HepG2 (cell line): ENCODE measurements around the gene CADM3. TPM values are rescaled to one million over a fixed set of nuclear protein-coding genes. Genes with fewer than 3 reads are reported as not detected.

Experiments used
- ATAC-seq: fragments of 200-7000 bp; cut with Tn5 transposase; 3 replicates; pipeline ENCODE4 v1.9.1; 2020; ENCODE audit warnings: mild to moderate bottlenecking, moderate library complexity
- BruUV-seq: library from RNA; stranded (reverse); fragments of 400-500 nt; replicated peaks from 2 replicates; lab custom pipeline; 2021; lab: Mats Ljungman, UMichigan
- CTCF ChIA-PET: fragments of 300-600 bp; formaldehyde crosslinking; extraction: SDS; loops from one replicate; lab custom pipeline; 2021; ENCODE audit warnings: low total read pairs, inconsistent platforms, low intra/inter-chr PET ratio; lab: Yijun Ruan, JAX
- POLR2A ChIA-PET: fragments of 350-600 bp; sonication (Branson Sonifier 250); formaldehyde crosslinking; loops from one replicate; lab custom pipeline; 2020; ENCODE audit warnings: antibody characterized with exemption, inconsistent platforms; lab: Yijun Ruan, JAX
- DNase-seq: peaks from one replicate; pipeline ENCODE4 v3.0.0-alpha.2; 2015; ENCODE audit warnings: low spot score
- FAIRE-seq: peaks from 3 replicates; lab custom pipeline; 2011; peaks lifted over from hg19 to GRCh38; lab: Jason Lieb, UNC
- H2AFZ ChIP-seq: one replicate; pipeline ENCODE4 v1.6.1; 2011; ENCODE audit warnings: low read length, inconsistent platforms
- H3K27ac ChIP-seq: fragments of 300-600 bp; 3 replicates; pipeline ENCODE4 v1.8.0; 2011; ENCODE audit warnings: mixed run types, mild to moderate bottlenecking, mixed read lengths, low read length, inconsistent platforms; ENCODE audit not compliant: insufficient read depth; ENCODE audit errors: extremely low read length
- H3K27me3 ChIP-seq, 2 experiments: fragments of 200-600 bp in 1 of 2; 2 replicates in 1 of 2; 3 replicates in 1 of 2; pipeline versions ENCODE4 v1.6.0 to v1.8.0; 2011; ENCODE audit warnings: low read length in 2 of 2, mild to moderate bottlenecking in 2 of 2, moderate library complexity in 2 of 2, inconsistent platforms in 1 of 2; ENCODE audit not compliant: insufficient read depth in 2 of 2, control insufficient read depth in 1 of 2
- H3K36me3 ChIP-seq, 2 experiments: fragments of 200-600 bp in 1 of 2; replicated peaks in 1 of 2; 2 replicates in 1 of 2; 3 replicates in 1 of 2; pipeline versions ENCODE4 v1.5.1 to v1.8.0; 2011; ENCODE audit warnings: low read length in 2 of 2, inconsistent platforms in 1 of 2; ENCODE audit not compliant: insufficient read depth in 2 of 2, control insufficient read depth in 1 of 2
- H3K4me1 ChIP-seq: 2 replicates; pipeline ENCODE4 v1.5.1; 2012; ENCODE audit warnings: low read length, inconsistent platforms; ENCODE audit not compliant: insufficient read depth
- H3K4me2 ChIP-seq: 2 replicates; pipeline ENCODE4 v1.6.0; 2011; ENCODE audit warnings: low read depth, low read length, inconsistent platforms
- H3K4me3 ChIP-seq, 3 experiments: fragments of 200-600 bp in 1 of 3; sonication (generic), shearing (Covaris generic) in 1 of 3; replicated peaks in 1 of 3; 2 replicates each; pipeline ENCODE4 v1.5.1; 2011 to 2016; ENCODE audit warnings: low read length in 3 of 3, inconsistent platforms in 2 of 3, low read depth in 2 of 3, mild to moderate bottlenecking in 2 of 3, control low read depth in 1 of 3, mixed read lengths in 1 of 3; ENCODE audit not compliant: insufficient read depth in 1 of 3
- H3K79me2 ChIP-seq: one replicate; pipeline ENCODE4 v1.6.1; 2011; ENCODE audit warnings: low read length, inconsistent platforms; ENCODE audit not compliant: insufficient read depth
- H3K9ac ChIP-seq: 2 replicates; pipeline ENCODE4 v1.6.0; 2011; ENCODE audit warnings: mild to moderate bottlenecking, low read depth, low read length, inconsistent platforms; ENCODE audit not compliant: insufficient read depth
- H3K9me3 ChIP-seq: 2 replicates; pipeline ENCODE4 v1.5.1; 2012; ENCODE audit warnings: mild to moderate bottlenecking, low read length
- H4K20me1 ChIP-seq: 2 replicates; pipeline ENCODE4 v1.6.0; 2011; ENCODE audit warnings: inconsistent platforms, mild to moderate bottlenecking, low read length, moderate library complexity; ENCODE audit not compliant: insufficient read depth
- CREB1 ChIP-seq, 2 experiments: fragments of 450-650 bp in 1 of 2; IDR thresholded peaks; 2 replicates each; pipeline ENCODE4 v1.6.1; 2016 to 2017; ENCODE audit warnings: control low read depth in 1 of 2, mild to moderate bottlenecking in 1 of 2, missing compliant biosample characterization in 1 of 2, missing genetic modification characterization in 1 of 2
- DMAP1 ChIP-seq: IDR thresholded peaks from 2 replicates; pipeline ENCODE4 v1.6.1; 2016
- ESRRA ChIP-seq: sonication (generic); formaldehyde crosslinking; IDR thresholded peaks from 2 replicates; pipeline ENCODE4 v1.5.1; 2020; ENCODE audit warnings: mild to moderate bottlenecking, low read depth, missing genetic modification reagents
- HOXA5 ChIP-seq: sonication (generic); formaldehyde crosslinking; IDR thresholded peaks from 2 replicates; pipeline ENCODE4 v1.4.0; 2020; ENCODE audit warnings: missing genetic modification reagents
- KDM5A ChIP-seq: fragments of 200-600 bp; sonication (generic); IDR thresholded peaks from 2 replicates; pipeline ENCODE4 v1.7.0; 2018; ENCODE audit warnings: antibody characterized with exemption, mild to moderate bottlenecking, low read length, borderline replicate concordance
- NFYB ChIP-seq: sonication (generic); formaldehyde crosslinking; IDR thresholded peaks from 2 replicates; pipeline ENCODE4 v1.4.0; 2020; ENCODE audit warnings: missing genetic modification reagents
- RORA ChIP-seq: sonication (generic); formaldehyde crosslinking; IDR thresholded peaks from 2 replicates; pipeline ENCODE4 v1.5.0; 2020; ENCODE audit warnings: mild to moderate bottlenecking, missing genetic modification reagents, moderate library complexity
- TBX3 ChIP-seq: fragments of 450-650 bp; IDR thresholded peaks from 2 replicates; pipeline ENCODE4 v1.6.1; 2017; ENCODE audit warnings: antibody characterized with exemption, mild to moderate bottlenecking, inconsistent platforms, borderline replicate concordance
- ZBTB38 ChIP-seq: sonication (generic); formaldehyde crosslinking; IDR thresholded peaks from 2 replicates; pipeline ENCODE4 v1.5.1; 2020; ENCODE audit warnings: mild to moderate bottlenecking, missing genetic modification reagents
- ZC3H4 ChIP-seq: sonication (generic); formaldehyde crosslinking; IDR thresholded peaks from 2 replicates; pipeline ENCODE4 v1.4.0; 2020; ENCODE audit warnings: missing genetic modification reagents, borderline replicate concordance
- ZFP1 ChIP-seq: IDR thresholded peaks from 2 replicates; pipeline ENCODE4 v1.6.1; 2016
- ZFP37 ChIP-seq: sonication (generic); formaldehyde crosslinking; IDR thresholded peaks from 2 replicates; pipeline ENCODE4 v1.4.0; 2020; ENCODE audit warnings: missing genetic modification reagents, borderline replicate concordance
- ZNF317 ChIP-seq: sonication (generic); formaldehyde crosslinking; IDR thresholded peaks from 2 replicates; pipeline ENCODE4 v1.5.0; 2020; ENCODE audit warnings: mild to moderate bottlenecking, missing genetic modification reagents
- ZNF337 ChIP-seq: sonication (generic); formaldehyde crosslinking; IDR thresholded peaks from 2 replicates; pipeline ENCODE4 v1.5.1; 2020; ENCODE audit warnings: missing genetic modification reagents, low read depth, mild to moderate bottlenecking, borderline replicate concordance
- ZNF570 ChIP-seq: sonication (generic); formaldehyde crosslinking; IDR thresholded peaks from 2 replicates; pipeline ENCODE4 v1.4.0; 2020; ENCODE audit warnings: mild to moderate bottlenecking, missing genetic modification reagents, borderline replicate concordance
- ZNF788 ChIP-seq: sonication (generic); formaldehyde crosslinking; IDR thresholded peaks from 2 replicates; pipeline ENCODE4 v1.5.0; 2020; ENCODE audit warnings: mild to moderate bottlenecking, missing genetic modification reagents, borderline replicate concordance
- WGBS: methylation state at CpG from one replicate; pipeline ENCODE4 v1.1.6; 2017; ENCODE audit warnings: low lambda C conversion rate; 5-methylcytosine and 5-hydroxymethylcytosine counted together
- in situ Hi-C: cut with HindIII; loops from 2 replicates; pipeline ENCODE4 v1.10.0; 2017; ENCODE audit warnings: low pct_unique_long_range_greater_than_20kb; ENCODE audit not compliant: extremely low pct_ligation_motif_present
- intact Hi-C: fragments of 100-400 bp; cut with micrococcal nuclease; formaldehyde crosslinking; loops from one replicate; pipeline ENCODE4 v1.10.0; 2022; ENCODE audit not compliant: unreplicated experiment
- polyA plus RNA-seq, 8 experiments: library from polyadenylated mRNA; depleted of rRNA in 3 of 8; stranded (reverse) in 7 of 8; unstranded in 1 of 8; fragments of >200 nt; fragmentation: Illumina TruSeq in 4 of 8; extraction: Trizol in 4 of 8; gene quantifications; 2 replicates each; pipeline versions ENCODE4 v1.2.1 to v1.2.3, GENCODE V29; 2011 to 2016; ENCODE audit warnings: low read depth in 4 of 8, missing spikeins in 1 of 8, mixed read lengths in 1 of 8; ENCODE audit not compliant: insufficient read depth in 1 of 8
- total RNA-seq, 5 experiments: library from RNA; depleted of rRNA; stranded (reverse); fragments of >200 nt; fragmentation: Illumina TruSeq; extraction: Trizol; gene quantifications; 2 replicates each; pipeline ENCODE4 v1.2.3, GENCODE V29; 2016; ENCODE audit warnings: low read depth in 1 of 5
- TF ChIP-seq, protein P1 (sequence below): sonication (generic); formaldehyde crosslinking; conservative IDR thresholded peaks from 2 replicates; pipeline ENCODE4 v1.8.1; 2023; ENCODE audit warnings: missing genetic modification reagents

Gene CADM3
- total and polyA plus RNA-seq, 2 of the 13 experiments (the other 11 are each of a cell fraction or from before 2014, with no cell fraction given), result not detected

DNA sequence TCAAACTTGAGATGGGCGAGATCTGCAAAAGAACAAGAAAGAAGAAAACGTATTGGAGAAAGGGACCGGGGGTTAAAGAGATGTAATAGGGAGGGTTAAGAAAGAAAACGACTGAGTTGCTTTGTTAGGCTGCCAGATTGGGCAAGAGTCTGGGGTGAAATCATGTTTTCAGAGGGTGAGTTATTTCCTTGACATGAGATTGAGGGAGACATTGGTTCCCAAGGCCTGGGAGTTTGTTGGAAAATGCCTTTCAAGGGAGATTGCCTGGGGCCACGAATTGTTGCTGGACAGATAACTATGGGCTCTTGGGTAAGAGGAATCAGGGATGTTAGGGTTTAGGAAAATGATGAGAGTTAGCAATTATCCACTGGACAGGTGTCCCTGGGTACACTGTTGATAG, 776 bp upstream of the CADM3 start:
- CTCF ChIA-PET, result no interaction called here
- no peak overlapping the region for H3K9ac ChIP-seq
- H3K4me3 ChIP-seq, result no peak overlapping the region
- POLR2A ChIA-PET, result no interaction called here
- no peaks in the 10 kb centered on the region for H3K4me1 ChIP-seq
- H2AFZ ChIP-seq, result no peak overlapping the region
- intact Hi-C loops (no loop called here), in situ Hi-C loops (no loop called here)
- WGBS, result 11% methylated on average over 5 of the region's 5 CpGs
- no peaks in the 10 kb centered on the region for H3K9me3 ChIP-seq
- no peaks in the 10 kb centered on the region for H4K20me1 ChIP-seq
- ATAC-seq (no peak), DNase-seq (no peak), FAIRE-seq (no peak)
- H3K79me2 ChIP-seq, result no peaks in the 10 kb centered on the region
- H3K4me2 ChIP-seq, result no peak overlapping the region
- peaks cover 2 to 16% of the 10 kb centered on the region in 2 experiments; a peak in 3 of 5 replicates for H3K27me3 ChIP-seq
- no peaks in the 10 kb centered on the region for H3K36me3 ChIP-seq
- BruUV-seq, result no TSS peak
- no peak overlapping the region for H3K27ac ChIP-seq
- TF ChIP-seq ESRRA (no peak), TBX3 (no peak), RORA (no peak), DMAP1 (no peak), KDM5A (no peak), ZC3H4 (CRISPR knock-in tag) (no peak), ZNF337 (CRISPR knock-in tag) (no peak), ZFP37 (CRISPR knock-in tag) (no peak), ZNF570 (CRISPR knock-in tag) (no peak), ZBTB38 (CRISPR knock-in tag) (no peak), ZFP1 (CRISPR knock-in tag) (no peak), HOXA5 (CRISPR knock-in tag) (no peak), CREB1 (IDR thresholded peaks at IDR 0.05) (no peak), CREB1 (CRISPR knock-in tag; IDR thresholded peaks at IDR 0.05) (no peak), ZNF317 (CRISPR knock-in tag) (no peak), NFYB (no peak), ZNF788 (CRISPR knock-in tag) (no peak)
- TF ChIP-seq, protein P1, sequence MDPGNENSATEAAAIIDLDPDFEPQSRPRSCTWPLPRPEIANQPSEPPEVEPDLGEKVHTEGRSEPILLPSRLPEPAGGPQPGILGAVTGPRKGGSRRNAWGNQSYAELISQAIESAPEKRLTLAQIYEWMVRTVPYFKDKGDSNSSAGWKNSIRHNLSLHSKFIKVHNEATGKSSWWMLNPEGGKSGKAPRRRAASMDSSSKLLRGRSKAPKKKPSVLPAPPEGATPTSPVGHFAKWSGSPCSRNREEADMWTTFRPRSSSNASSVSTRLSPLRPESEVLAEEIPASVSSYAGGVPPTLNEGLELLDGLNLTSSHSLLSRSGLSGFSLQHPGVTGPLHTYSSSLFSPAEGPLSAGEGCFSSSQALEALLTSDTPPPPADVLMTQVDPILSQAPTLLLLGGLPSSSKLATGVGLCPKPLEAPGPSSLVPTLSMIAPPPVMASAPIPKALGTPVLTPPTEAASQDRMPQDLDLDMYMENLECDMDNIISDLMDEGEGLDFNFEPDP, result no peak
